ENCODE results near the gene MRNIP.

DNA sequence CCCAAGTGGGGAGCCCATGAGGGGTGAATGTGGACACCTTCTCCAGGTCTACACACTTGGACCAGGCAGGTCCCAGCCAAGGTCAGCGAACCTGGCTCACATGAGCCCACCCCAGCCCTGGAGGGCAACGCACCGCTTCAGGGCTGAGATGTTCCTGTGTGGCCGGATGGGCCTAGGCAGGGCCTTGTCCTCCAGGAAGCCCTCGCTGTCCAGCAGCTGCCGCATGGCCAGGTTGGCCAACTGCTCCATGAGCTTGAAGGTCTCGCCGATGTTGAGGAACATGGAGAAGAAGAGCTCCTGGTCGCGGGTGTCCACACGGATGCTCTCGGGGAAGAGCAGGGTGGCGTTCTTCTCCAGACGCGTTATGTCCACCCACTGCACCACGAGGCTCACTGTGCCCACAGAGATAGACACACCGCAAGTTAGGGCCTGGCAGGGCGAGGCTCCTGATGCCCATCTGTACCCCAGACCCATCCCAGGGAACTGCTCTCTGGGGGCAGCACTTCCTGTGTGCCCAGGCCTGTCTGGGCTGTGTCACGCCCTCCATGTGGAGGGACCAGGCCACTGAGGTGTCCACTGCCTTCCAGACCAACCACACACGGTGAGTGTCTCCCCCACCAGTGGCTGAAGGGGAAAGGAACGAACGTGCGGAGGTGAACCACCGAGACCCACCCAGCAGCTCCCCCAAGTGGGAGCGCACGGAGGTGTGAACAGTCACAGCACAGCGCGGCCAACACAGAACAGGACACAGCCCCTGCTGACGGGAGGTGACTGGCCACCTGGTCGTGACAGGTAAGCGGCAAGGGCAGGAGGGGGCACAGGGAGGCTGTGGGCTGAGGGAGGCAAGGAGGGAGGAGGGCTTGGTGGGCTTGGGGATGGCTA is 34.7 kb upstream of the MRNIP start:
- TF ChIP-seq SMC3 (IDR thresholded peaks at IDR 0.05; ENCODE audit: low read depth, low read length) (no peak), POLR2A (IDR thresholded peaks at IDR 0.05; ENCODE audit: low read depth, low read length) (no peak), USF2 (IDR thresholded peaks at IDR 0.05; ENCODE audit: low read depth, low read length) (no peak), RCOR1 (IDR thresholded peaks at IDR 0.05; ENCODE audit: insufficient replicate concordance, low read length) (no peak), RFX5 (IDR thresholded peaks at IDR 0.05; ENCODE audit: low read depth, low read length) (no peak), CHD1 (IDR thresholded peaks at IDR 0.05; ENCODE audit: low read depth, low read length) (no peak)
- TF ChIP-seq, protein P1, sequence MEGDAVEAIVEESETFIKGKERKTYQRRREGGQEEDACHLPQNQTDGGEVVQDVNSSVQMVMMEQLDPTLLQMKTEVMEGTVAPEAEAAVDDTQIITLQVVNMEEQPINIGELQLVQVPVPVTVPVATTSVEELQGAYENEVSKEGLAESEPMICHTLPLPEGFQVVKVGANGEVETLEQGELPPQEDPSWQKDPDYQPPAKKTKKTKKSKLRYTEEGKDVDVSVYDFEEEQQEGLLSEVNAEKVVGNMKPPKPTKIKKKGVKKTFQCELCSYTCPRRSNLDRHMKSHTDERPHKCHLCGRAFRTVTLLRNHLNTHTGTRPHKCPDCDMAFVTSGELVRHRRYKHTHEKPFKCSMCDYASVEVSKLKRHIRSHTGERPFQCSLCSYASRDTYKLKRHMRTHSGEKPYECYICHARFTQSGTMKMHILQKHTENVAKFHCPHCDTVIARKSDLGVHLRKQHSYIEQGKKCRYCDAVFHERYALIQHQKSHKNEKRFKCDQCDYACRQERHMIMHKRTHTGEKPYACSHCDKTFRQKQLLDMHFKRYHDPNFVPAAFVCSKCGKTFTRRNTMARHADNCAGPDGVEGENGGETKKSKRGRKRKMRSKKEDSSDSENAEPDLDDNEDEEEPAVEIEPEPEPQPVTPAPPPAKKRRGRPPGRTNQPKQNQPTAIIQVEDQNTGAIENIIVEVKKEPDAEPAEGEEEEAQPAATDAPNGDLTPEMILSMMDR (conservative IDR thresholded peaks at IDR 0.05; ENCODE audit: low read depth, low read length): no peak
- TF ChIP-seq, protein P2, sequence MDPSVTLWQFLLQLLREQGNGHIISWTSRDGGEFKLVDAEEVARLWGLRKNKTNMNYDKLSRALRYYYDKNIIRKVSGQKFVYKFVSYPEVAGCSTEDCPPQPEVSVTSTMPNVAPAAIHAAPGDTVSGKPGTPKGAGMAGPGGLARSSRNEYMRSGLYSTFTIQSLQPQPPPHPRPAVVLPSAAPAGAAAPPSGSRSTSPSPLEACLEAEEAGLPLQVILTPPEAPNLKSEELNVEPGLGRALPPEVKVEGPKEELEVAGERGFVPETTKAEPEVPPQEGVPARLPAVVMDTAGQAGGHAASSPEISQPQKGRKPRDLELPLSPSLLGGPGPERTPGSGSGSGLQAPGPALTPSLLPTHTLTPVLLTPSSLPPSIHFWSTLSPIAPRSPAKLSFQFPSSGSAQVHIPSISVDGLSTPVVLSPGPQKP (IDR thresholded peaks at IDR 0.05; ENCODE audit: borderline replicate concordance, low read depth, low read length): no peak

Data from IMR-90 (cell line).